GM13976 (cell line): ENCODE measurements around the gene SLK.

ENCODE experiments used
- DNase-seq: peaks from one replicate; pipeline ENCODE4 v3.0.0; 2012; ENCODE audit warnings: low spot score
- in situ Hi-C: fragments of 300-500 bp; cut with MboI; formaldehyde crosslinking; loops from one replicate; pipeline ENCODE4 v1.12.0; 2022; ENCODE audit warnings: low sequenced_read_pairs, mixed read lengths, inconsistent platforms; ENCODE audit not compliant: unreplicated experiment
- TF ChIP-seq, protein P1 (sequence below): IDR thresholded peaks from 2 replicates; pipeline ENCODE4 v1.5.1; 2012; ENCODE audit warnings: borderline replicate concordance, mild to moderate bottlenecking; ENCODE audit not compliant: insufficient read depth; ENCODE audit errors: extremely low read depth, missing control alignments, control extremely low read depth

Gene SLK

GRCh38 chr10:104032144-104032775 is 65.3 kb downstream of the SLK start:
- in situ Hi-C loops: no loop called here
- TF ChIP-seq, protein P1, sequence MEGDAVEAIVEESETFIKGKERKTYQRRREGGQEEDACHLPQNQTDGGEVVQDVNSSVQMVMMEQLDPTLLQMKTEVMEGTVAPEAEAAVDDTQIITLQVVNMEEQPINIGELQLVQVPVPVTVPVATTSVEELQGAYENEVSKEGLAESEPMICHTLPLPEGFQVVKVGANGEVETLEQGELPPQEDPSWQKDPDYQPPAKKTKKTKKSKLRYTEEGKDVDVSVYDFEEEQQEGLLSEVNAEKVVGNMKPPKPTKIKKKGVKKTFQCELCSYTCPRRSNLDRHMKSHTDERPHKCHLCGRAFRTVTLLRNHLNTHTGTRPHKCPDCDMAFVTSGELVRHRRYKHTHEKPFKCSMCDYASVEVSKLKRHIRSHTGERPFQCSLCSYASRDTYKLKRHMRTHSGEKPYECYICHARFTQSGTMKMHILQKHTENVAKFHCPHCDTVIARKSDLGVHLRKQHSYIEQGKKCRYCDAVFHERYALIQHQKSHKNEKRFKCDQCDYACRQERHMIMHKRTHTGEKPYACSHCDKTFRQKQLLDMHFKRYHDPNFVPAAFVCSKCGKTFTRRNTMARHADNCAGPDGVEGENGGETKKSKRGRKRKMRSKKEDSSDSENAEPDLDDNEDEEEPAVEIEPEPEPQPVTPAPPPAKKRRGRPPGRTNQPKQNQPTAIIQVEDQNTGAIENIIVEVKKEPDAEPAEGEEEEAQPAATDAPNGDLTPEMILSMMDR: no peak
- peak; percentile 3 for DNase-seq

DNA sequence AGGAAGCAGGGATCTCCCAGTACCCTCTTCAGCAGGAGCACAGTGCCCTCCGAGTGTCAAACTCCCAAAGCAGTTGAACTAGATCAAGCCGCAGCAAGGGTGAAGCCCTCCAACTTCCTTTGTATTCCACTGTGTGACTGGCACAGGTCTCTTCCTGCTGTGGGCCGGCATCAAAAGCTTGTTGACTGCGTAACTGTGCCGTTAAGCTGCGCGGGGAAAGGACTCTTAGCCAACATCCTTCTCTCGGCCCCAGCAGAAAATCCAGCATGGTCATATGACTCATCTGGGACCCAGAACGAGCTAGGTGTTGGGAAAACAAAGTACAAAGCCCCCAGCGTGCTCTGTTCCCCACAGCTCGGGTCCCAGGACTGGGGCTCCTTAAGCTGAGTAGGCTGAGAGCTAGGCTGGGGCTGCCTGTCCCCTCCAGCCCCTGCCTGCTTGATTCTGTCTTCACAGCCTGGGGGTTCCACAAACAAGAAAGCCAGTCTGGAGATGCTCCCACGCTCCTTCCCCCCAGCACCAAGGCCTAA is 66.5 kb downstream of the SLK start:
- TF ChIP-seq, protein P1: no peak
- DNase-seq: peak; percentile 12
- in situ Hi-C loops: no loop called here

DNA sequence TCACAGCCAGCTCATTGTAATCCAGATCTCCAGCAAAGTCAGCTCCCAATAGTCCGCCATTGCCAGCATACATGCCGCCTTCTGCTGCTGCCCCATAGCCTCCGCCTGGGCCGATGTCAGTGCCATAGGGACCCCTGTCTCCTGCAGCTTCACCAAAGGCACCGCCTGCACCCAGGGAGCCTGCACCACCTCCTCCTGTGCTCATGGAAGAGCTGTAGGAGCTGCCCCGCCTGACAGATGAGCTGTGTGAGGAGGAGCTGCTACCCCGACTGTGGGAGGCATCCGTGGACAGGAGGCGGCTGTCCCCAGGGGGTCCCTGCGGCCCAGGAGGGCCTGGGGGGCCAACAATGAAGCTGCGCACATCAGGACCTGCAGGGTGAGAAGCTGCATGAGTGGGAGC is 67.0 kb downstream of the SLK start:
- peak; percentile 25 for DNase-seq
- in situ Hi-C loops: no loop called here
- TF ChIP-seq, protein P1: no peak

GRCh38 chr10:104034401-104035193 is 67.7 kb downstream of the SLK start:
- in situ Hi-C loops: no loop called here
- TF ChIP-seq, protein P1: no peak
- DNase-seq: peak; percentile 29

DNA sequence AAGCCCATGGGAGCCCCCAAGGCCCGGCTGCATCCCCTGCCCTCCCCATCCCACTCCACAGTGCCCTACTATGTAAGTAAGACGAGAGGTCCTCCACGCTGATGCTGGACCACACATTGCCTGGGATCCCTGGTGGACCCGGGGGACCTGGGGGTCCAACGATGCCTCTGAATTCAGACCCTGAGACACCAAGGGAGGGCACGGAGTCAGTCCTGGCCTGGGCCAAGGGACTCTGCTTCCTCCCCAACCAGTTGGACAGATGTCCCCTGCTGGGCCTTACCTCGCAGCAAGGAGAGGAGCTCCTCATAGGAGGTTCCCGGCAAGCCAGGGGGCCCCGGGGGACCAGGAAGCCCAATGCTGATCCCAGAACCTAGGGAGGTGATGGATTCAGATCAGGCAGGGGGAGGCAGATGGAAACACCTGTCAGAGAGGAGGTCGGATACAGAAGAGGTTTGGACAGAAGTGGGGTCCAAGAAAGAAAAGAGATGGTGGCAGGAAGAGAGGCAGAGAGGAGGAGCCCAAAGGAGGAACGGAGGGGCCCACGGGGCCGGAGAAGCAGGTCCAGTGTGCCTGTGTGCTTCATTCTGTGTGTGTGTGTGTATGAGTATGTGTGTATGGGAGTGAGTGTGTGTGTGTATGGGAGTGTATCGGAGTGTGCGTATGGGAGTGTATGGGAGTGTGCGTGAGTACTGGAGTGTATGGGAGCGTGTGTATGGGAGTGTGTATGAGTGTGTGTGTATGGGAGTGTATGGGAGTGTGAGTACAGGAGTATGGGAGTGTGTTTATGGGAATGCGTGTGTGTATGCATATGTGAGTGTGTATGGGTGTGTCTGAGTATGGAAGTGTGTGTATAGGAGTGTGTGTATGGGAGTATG is 68.5 kb downstream of the SLK start:
- TF ChIP-seq, protein P1: no peak
- in situ Hi-C loops: no loop called here
- peak; percentile 26 for DNase-seq

DNA sequence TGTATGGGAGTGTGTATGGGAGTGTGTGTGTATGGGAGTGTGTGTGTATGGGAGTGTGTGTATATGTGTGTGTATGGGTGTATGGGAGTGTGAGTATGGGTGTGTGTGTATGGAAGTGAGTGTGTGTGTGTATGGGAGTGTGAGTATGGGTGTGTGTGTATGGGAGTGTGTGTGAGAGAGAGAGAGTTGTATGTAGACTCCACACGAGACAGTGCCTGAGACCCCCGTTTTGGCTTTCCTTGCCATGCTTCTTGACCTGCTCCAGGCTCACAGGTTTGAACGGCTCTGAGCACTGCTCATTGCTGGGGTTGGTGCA is 69.1 kb downstream of the SLK start:
- TF ChIP-seq, protein P1: no peak
- peak; percentile 19 for DNase-seq
- in situ Hi-C loops: no loop called here
